ENCODE results near the gene RNF214. TPM values are rescaled to one million over a fixed set of nuclear protein-coding genes. Genes with fewer than 3 reads are reported as not detected.

RNF214 gene
- total and polyA plus RNA-seq, 2 of the 13 experiments (the other 11 are each of a cell fraction or from before 2014, with no cell fraction given), result 10.7 to 12.6 TPM

GRCh38 chr11:117299351-117300282, 67.1 kb downstream of the RNF214 start (continued):
- TF ChIP-seq MYNN (CRISPR knock-in tag; IDR thresholded peaks at IDR 0.05; ENCODE audit: low read depth), result no peak
- TF ChIP-seq ZNF572 (CRISPR knock-in tag; IDR thresholded peaks at IDR 0.05), result no peak
- TF ChIP-seq, protein P1, sequence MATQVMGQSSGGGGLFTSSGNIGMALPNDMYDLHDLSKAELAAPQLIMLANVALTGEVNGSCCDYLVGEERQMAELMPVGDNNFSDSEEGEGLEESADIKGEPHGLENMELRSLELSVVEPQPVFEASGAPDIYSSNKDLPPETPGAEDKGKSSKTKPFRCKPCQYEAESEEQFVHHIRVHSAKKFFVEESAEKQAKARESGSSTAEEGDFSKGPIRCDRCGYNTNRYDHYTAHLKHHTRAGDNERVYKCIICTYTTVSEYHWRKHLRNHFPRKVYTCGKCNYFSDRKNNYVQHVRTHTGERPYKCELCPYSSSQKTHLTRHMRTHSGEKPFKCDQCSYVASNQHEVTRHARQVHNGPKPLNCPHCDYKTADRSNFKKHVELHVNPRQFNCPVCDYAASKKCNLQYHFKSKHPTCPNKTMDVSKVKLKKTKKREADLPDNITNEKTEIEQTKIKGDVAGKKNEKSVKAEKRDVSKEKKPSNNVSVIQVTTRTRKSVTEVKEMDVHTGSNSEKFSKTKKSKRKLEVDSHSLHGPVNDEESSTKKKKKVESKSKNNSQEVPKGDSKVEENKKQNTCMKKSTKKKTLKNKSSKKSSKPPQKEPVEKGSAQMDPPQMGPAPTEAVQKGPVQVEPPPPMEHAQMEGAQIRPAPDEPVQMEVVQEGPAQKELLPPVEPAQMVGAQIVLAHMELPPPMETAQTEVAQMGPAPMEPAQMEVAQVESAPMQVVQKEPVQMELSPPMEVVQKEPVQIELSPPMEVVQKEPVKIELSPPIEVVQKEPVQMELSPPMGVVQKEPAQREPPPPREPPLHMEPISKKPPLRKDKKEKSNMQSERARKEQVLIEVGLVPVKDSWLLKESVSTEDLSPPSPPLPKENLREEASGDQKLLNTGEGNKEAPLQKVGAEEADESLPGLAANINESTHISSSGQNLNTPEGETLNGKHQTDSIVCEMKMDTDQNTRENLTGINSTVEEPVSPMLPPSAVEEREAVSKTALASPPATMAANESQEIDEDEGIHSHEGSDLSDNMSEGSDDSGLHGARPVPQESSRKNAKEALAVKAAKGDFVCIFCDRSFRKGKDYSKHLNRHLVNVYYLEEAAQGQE (IDR thresholded peaks at IDR 0.05; ENCODE audit: borderline replicate concordance in 1 of 2, low read depth in 1 of 2, low read length in 2 of 2), result 0 out of 4 replicates have a peak, but pooled peaks of 1 of the 2 experiments have one; percentile 8
- TF ChIP-seq ZNF292 (CRISPR knock-in tag; IDR thresholded peaks at IDR 0.05; ENCODE audit: borderline replicate concordance, low read depth), result peak; percentile 93
- TF ChIP-seq KLF12 (CRISPR knock-in tag; IDR thresholded peaks at IDR 0.05; ENCODE audit: borderline replicate concordance), result 0 out of 2 replicates have a peak, but pooled peaks have one; percentile 60
- TF ChIP-seq, protein P2, sequence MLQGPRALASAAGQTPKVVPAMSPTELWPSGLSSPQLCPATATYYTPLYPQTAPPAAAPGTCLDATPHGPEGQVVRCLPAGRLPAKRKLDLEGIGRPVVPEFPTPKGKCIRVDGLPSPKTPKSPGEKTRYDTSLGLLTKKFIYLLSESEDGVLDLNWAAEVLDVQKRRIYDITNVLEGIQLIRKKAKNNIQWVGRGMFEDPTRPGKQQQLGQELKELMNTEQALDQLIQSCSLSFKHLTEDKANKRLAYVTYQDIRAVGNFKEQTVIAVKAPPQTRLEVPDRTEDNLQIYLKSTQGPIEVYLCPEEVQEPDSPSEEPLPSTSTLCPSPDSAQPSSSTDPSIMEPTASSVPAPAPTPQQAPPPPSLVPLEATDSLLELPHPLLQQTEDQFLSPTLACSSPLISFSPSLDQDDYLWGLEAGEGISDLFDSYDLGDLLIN (CRISPR knock-in tag; IDR thresholded peaks at IDR 0.05; ENCODE audit: borderline replicate concordance), result no peak
- no peak for TF ChIP-seq GATA4 (IDR thresholded peaks at IDR 0.05; ENCODE audit: borderline replicate concordance, low read depth)
- no peak for TF ChIP-seq DNMT3B (CRISPR knock-in tag; conservative IDR thresholded peaks at IDR 0.05)
- TF ChIP-seq CEBPB (IDR thresholded peaks at IDR 0.05; ENCODE audit: borderline replicate concordance, low read depth, low read length), result no peak
- TF ChIP-seq RORA (CRISPR knock-in tag; IDR thresholded peaks at IDR 0.05), result no peak
- peak; percentile 86 for TF ChIP-seq ZBTB7A (CRISPR knock-in tag; IDR thresholded peaks at IDR 0.05)
- no peak for TF ChIP-seq ZFP36 (IDR thresholded peaks at IDR 0.05; ENCODE audit: borderline replicate concordance, low read depth, low read length, partially characterized antibody)
- no peak; the same call in none of the 2 replicates for TF ChIP-seq ZBTB7B (CRISPR knock-in tag; IDR thresholded peaks at IDR 0.05)
- TF ChIP-seq SCMH1 (CRISPR knock-in tag; IDR thresholded peaks at IDR 0.05; ENCODE audit: borderline replicate concordance), result no peak
- peak in 1 of 2 experiments; percentile 62 for TF ChIP-seq POLR2A (IDR thresholded peaks at IDR 0.05; ENCODE audit: insufficient read depth in 1 of 2, low read depth in 2 of 2, low read length in 2 of 2)
- 0 out of 2 replicates have a peak, but pooled peaks have one; percentile 8 for TF ChIP-seq JUN (CRISPR knock-in tag; IDR thresholded peaks at IDR 0.05)
- TF ChIP-seq HNF4A (CRISPR knock-in tag; IDR thresholded peaks at IDR 0.05), result peak; percentile 37
- TF ChIP-seq ZNF549 (CRISPR knock-in tag; IDR thresholded peaks at IDR 0.05), result no peak
- no peak for TF ChIP-seq CCAR2 (optimal IDR thresholded peaks at IDR 0.05; ENCODE audit: low read depth, low read length)
- no peak; the same call in 1 of the 2 replicates for TF ChIP-seq SIX1 (CRISPR knock-in tag; IDR thresholded peaks at IDR 0.05; ENCODE audit: borderline replicate concordance)
- TF ChIP-seq KLF9 (CRISPR knock-in tag; IDR thresholded peaks at IDR 0.05; ENCODE audit: low read depth), result no peak
- peak; percentile 61; the same call in 1 of the 2 replicates for TF ChIP-seq SALL2 (CRISPR knock-in tag; IDR thresholded peaks at IDR 0.05)
- no peak for TF ChIP-seq IKZF1 (IDR thresholded peaks at IDR 0.05)
- TF ChIP-seq, protein P3, sequence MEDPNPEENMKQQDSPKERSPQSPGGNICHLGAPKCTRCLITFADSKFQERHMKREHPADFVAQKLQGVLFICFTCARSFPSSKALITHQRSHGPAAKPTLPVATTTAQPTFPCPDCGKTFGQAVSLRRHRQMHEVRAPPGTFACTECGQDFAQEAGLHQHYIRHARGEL (CRISPR knock-in tag; IDR thresholded peaks at IDR 0.05), result no peak
- 0 out of 2 replicates have a peak, but pooled peaks have one; percentile 40 for TF ChIP-seq MED13 (CRISPR knock-in tag; IDR thresholded peaks at IDR 0.05)
- TF ChIP-seq SIN3A (IDR thresholded peaks at IDR 0.05; ENCODE audit: borderline replicate concordance, low read depth, low read length), result peak; percentile 73; the same call in 1 of the 2 replicates

Data from HepG2 (cell line).